ENCODE data around the gene SPSB1.
"Not testable (repeated sequence)": the region's sequence is repeated elsewhere in the genome, so short reads cannot be mapped to it uniquely, and the experiment has no call there.

SPSB1 gene

DNA sequence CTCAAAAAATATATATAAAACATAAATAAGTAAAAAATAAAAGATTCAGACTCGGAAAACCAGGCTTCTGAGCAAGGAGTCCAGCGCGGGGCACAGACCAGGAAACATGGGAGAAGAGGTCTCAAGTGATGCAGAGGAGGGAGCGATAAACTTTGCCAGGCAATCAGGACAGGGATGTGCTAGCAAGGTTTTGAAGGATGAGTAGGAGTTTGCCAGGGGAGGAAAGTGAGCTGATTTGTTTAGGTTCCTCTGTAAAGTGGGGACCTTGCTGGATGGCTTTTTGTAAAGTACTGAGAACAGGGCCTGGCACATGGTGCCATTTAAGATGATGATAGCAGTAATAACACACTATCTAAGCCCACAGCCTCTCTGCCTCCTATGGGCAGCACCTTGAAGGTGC, 86.1 kb downstream of the SPSB1 start:
- TF ChIP-seq, protein P1, sequence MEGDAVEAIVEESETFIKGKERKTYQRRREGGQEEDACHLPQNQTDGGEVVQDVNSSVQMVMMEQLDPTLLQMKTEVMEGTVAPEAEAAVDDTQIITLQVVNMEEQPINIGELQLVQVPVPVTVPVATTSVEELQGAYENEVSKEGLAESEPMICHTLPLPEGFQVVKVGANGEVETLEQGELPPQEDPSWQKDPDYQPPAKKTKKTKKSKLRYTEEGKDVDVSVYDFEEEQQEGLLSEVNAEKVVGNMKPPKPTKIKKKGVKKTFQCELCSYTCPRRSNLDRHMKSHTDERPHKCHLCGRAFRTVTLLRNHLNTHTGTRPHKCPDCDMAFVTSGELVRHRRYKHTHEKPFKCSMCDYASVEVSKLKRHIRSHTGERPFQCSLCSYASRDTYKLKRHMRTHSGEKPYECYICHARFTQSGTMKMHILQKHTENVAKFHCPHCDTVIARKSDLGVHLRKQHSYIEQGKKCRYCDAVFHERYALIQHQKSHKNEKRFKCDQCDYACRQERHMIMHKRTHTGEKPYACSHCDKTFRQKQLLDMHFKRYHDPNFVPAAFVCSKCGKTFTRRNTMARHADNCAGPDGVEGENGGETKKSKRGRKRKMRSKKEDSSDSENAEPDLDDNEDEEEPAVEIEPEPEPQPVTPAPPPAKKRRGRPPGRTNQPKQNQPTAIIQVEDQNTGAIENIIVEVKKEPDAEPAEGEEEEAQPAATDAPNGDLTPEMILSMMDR (IDR thresholded peaks at IDR 0.05; ENCODE audit: low read depth, low read length) = no peak
- DNase-seq = no peak
- H3K36me3 ChIP-seq = no peaks in the 10 kb centered on the region
- H3K4me1 ChIP-seq = no peaks in the 10 kb centered on the region
- H3K4me3 ChIP-seq (ENCODE audit: low read depth, low read length) = no peak overlapping the region
- no peaks in the 10 kb centered on the region for H3K9me3 ChIP-seq
- no peaks in the 10 kb centered on the region for H3K27me3 ChIP-seq

DNA sequence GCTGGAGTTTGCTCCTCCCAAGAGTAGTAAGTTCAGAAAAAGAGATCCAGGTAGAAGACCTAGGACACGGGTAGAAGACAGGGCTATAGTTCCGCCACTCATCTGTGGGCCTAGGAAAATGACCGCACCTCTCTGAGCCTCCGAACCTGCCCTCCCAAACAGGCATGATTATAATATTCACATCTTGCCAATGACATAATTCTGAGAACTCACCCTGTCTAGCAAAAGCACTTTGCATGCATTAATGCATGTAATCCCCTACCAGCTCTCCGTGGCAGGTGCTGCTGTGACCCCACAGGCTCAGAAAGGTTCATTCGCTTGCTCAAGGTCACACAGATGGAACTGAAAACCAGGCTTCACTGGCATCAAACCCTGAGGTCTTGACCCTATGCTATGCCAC, 88.0 kb downstream of the SPSB1 start:
- Histone ChIP-seq H3K36me3 (no peaks in the 10 kb centered on the region), H3K4me3 (ENCODE audit: low read depth, low read length) (no peak overlapping the region), H3K9me3 (no peaks in the 10 kb centered on the region), H3K4me1 (no peaks in the 10 kb centered on the region), H3K27me3 (no peaks in the 10 kb centered on the region)
- TF ChIP-seq, protein P1 (IDR thresholded peaks at IDR 0.05; ENCODE audit: low read depth, low read length) = no peak
- DNase-seq = no peak

DNA sequence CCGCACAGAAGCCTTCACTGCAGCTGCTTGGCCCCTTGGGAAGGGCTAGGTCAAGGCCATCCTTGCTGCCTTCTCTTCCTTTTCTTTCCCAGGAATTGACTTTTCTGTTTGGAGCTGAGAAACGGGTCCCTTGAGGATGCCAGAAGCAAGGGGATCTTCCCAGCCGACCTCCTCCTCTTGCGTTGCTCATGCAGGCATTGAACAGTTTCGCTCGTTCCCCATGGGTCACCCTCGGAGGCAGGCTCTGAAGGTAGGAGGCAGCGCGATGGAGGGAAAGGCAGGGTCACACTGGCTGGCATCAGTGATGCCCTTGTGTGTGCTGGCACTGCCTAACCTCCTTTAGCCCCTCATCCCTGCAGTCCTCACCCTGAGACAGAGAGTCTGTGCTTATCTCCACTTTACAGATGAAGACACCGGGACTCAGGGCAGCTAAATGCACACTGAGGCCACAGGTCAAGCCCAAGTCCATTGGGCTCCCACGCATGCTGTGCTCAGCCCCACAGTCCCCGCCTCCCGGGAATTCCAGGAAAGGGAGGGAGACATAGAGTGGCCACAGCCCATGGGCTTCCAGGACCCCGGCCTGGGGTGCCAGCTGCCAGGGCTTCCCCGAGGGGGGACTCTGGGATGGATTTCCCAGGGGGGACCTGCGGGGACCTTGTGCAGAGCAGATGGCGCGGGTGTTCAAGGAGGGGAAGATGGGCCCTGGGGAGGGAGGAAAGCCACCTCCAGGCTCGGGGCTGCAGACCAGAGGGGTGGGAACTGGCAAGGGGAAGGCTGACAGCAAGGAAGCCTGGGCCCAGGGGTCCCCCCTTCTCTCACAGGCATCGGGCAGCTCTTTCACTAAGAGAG, 90.2 kb downstream of the SPSB1 start:
- Histone ChIP-seq H3K27me3 (no peaks in the 10 kb centered on the region), H3K9me3 (no peaks in the 10 kb centered on the region), H3K4me1 (no peaks in the 10 kb centered on the region), H3K36me3 (no peaks in the 10 kb centered on the region), H3K4me3 (ENCODE audit: low read depth, low read length) (no peak overlapping the region)
- DNase-seq = no peak
- TF ChIP-seq, protein P1 (IDR thresholded peaks at IDR 0.05; ENCODE audit: low read depth, low read length) = no peak

DNA sequence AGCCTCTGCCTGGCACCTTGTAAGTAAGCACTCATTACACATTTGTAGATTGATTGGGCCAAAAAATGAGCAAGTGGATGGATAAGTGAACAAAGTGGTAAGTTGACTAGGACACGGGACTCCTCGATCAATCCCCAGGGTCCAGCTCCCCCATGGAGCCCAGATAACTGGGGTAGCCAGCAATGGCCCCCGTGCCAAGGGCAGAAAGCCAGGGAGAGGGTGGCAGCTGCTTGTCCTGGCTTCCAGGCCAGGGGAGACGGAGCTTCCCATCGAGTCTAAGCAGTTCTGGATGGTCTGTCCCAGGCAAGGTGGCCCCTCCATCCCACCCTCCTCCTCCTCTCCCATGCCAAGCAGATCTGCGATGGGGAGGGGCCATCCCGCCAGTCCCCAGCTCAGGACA, 91.4 kb downstream of the SPSB1 start:
- DNase-seq = no peak
- TF ChIP-seq, protein P1 (IDR thresholded peaks at IDR 0.05; ENCODE audit: low read depth, low read length) = no peak

GRCh38 chr1:9384751-9385245, 92.1 kb downstream of the SPSB1 start:
- Histone ChIP-seq H3K4me3 (ENCODE audit: low read depth, low read length) (no peak overlapping the region), H3K27me3 (no peaks in the 10 kb centered on the region), H3K9me3 (no peaks in the 10 kb centered on the region), H3K4me1 (no peaks in the 10 kb centered on the region), H3K36me3 (no peaks in the 10 kb centered on the region)
- no peak for DNase-seq
- TF ChIP-seq, protein P1 (IDR thresholded peaks at IDR 0.05; ENCODE audit: low read depth, low read length) = no peak

More for the DNA sequence above, 91.4 kb downstream of the SPSB1 start:
- no peaks in the 10 kb centered on the region for H3K36me3 ChIP-seq
- H3K4me3 ChIP-seq (ENCODE audit: low read depth, low read length) = no peak overlapping the region
- no peaks in the 10 kb centered on the region for H3K27me3 ChIP-seq
- H3K9me3 ChIP-seq = no peaks in the 10 kb centered on the region
- H3K4me1 ChIP-seq = no peaks in the 10 kb centered on the region

DNA sequence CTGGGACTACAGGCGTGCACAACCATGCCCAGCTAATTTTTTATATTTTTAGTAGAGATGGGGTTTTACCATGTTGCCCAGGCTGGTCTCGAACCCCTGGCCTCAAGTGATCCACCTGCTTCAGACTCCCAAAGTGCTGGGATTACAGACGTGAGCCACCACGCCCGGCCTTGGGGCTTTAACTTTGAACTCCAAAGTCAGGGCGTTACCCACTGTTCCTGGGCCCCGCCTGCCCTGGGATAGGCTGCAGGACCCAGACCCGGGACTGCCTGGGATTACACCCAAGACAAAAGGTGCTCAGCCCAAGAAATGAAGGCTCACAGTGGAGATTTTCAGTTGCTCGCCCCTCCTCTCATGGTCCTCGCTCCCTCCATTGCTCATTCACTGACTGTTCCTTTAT, 92.7 kb downstream of the SPSB1 start:
- not testable (repeated sequence) for DNase-seq; H3K4me3 ChIP-seq (ENCODE audit: low read depth, low read length); H3K36me3 ChIP-seq; H3K9me3 ChIP-seq; H3K4me1 ChIP-seq; H3K27me3 ChIP-seq
